ENCODE measurements around the gene CEP112.
"Not testable (repeated sequence)": the region's sequence is repeated elsewhere in the genome, so short reads cannot be mapped to it uniquely, and the experiment has no call there.

The CEP112 gene

DNA sequence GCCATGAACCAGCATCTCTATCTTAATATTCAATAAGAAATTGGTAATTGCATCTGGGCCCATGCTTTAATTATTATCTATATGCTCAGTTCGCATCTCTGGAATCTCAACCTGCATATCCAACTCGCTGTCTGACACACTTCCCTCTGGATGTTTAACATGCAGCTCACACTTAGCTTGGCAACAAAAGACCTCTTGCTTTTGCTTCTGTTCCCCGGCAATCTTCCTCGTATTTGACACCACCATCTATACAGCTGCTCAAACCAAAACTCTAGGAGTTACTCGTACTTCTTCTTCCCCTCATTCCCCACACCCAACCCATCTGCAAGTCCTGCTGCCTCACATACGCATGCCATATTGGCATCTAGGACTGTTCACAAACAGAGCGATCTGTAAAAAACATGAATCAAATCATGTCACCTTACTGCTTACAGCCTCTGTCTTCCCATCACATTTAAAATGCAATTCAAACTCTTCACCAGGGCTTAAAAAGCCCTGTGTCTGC is 300.6 kb downstream of the CEP112 start:
- DNase-seq (ENCODE audit: low read depth in 2 of 2) = no peak

DNA sequence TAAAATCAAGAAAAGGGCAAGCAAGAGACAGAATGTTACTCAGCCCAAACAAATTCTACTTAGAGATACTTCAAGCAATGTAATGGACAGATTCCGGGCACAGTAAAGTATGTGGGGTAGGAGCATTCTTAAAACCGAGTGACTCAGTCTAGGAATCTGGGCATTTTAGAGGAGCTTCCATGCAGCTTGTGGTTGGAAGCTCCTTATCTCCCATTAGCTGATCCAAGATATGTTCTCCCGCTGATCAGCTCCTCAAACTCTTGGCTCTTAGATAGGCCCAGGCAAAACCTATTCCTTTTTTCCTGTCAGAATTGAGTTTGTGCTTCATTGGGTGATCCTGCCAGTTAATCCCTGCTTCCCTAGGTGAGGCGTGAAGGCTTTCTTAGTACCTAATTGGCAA is 303.3 kb downstream of the CEP112 start:
- no peak for DNase-seq (ENCODE audit: low read depth in 2 of 2)

DNA sequence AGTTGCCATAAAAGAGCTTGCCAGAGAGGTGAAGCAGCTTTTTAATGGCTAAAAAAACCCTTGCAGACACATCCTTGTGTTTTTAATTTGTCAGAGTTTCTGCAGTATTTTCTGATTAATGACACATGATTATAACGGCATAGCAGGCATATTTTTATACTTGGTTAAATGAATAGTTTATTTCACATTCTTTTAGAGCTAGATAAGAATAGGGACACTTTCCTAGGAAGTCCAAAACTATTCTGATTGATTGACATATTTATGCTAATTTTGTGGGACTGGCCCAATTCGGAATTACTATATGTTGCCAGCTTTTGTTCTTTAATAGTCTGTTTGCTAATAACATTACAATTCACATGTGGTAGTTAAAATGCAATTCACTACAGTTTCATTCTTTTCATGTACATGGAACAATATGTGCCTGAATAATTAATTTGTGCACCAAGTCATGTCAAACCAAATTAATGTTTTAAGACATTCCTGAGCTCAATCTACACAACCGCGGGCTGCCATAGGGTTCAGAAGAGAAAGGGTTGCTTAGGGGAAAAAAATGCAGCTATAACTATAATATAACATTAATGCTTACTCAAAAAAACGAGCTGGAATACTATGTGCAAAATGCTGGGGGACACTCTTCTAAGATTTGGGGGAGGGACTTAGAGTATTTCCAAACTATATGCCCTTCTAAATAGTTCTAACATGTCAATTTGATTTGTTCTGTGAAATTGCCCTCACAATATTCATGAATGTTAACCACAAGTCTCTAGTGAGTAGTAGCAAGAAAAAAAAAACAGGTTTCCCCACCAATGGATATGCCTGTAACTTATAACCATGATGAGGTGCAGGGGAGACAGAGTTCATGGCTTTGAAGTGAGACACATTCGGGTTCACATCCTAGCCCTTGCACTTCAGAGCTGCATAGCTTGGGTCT is 305.4 kb downstream of the CEP112 start:
- DNase-seq (ENCODE audit: low read depth in 2 of 2) = no peak

DNA sequence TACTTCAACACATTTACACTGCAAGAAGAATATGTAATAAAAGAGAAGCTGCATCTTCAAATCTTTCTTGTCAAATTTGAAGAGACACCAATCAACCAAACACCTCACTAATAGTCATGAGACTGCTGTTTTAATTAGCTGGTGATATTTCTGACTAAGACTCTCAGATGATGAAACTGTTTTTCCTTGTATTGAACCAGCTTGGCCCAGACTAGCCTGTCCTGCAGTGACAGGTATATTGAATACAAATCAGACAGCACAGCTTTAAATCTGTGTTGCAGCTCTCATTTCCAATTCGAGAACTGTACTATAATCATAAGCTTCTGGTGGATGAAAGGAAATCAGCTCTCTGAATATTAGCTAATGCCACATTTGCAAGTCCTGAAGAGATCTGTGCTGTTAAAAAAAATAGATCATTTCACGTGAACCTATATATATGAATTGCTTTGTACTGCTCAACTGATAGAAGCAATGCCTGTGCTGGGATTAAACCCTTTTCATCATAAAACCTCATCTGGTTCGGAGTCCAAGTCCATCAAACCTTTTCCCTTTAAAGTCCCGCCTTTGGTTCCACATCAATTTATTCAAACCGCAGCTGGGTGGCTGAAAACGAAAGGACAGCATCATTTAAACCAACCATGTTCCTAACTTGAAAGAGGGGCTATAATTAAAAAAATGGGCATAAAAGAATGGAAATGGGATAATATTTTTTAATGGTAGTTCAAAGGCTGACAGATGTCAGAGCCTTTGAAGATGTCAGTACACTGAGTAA is 306.2 kb downstream of the CEP112 start:
- no peak for DNase-seq (ENCODE audit: low read depth in 2 of 2)

DNA sequence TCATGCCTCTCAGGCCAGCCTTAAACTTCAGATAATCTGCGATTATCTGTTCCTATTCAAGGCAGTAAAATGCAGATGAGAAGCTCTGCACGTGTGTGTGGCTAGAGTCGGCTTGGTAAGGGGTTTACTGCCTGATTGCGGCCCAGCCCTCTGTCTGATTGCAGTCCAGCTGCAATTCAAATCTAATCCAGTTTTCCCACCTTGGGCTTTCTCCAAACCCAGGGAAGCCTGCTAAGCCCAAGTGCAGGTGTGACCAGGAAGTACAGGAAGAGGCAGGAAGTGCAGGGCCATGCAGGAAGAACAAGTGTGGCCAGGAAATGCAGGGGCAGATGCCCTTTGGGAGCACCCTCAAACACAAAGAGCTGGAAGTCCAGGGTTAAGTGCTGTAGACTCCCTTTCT is 314.9 kb downstream of the CEP112 start:
- no peak for DNase-seq (ENCODE audit: low read depth in 2 of 2)

DNA sequence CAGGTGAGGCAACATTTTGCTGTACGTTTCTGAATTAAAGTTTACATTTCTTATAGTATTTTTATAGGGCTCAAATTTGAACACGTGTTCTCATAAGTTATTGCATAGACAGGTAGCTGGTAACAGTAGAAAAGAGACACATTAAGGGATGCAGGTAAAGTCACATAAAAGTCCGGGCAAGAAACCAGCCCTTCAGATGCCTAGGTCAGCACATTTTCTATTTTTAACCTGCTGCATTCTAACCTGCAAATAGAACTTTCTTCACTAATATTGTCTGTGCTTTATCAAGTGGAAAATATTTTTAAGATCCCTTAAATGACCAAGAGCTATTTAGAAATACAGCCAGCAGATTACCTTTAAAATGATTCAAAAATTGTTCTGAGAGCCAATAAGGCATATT is 323.1 kb downstream of the CEP112 start:
- no peak for DNase-seq (ENCODE audit: low read depth in 2 of 2)

DNA sequence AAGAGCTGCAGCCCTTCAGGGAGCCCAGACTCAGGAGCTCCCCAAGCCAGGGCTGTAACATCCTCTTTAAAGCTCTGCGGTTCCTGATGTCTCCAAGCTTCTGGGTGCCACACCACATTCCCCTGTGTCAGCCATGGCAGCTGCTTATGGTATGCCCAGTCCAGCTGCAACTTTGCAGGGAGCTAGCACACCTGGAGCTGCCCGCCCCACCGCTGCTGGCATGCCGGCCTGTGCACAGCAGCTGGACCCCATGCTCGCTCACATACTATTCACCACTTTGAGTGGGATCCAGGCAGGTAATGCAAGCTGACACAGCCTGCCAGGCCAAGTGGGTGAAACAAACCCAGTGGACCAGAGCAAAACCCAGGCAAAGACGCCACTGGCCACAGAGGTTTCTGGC is 324.9 kb downstream of the CEP112 start:
- DNase-seq (ENCODE audit: low read depth in 2 of 2) = no peak

DNA sequence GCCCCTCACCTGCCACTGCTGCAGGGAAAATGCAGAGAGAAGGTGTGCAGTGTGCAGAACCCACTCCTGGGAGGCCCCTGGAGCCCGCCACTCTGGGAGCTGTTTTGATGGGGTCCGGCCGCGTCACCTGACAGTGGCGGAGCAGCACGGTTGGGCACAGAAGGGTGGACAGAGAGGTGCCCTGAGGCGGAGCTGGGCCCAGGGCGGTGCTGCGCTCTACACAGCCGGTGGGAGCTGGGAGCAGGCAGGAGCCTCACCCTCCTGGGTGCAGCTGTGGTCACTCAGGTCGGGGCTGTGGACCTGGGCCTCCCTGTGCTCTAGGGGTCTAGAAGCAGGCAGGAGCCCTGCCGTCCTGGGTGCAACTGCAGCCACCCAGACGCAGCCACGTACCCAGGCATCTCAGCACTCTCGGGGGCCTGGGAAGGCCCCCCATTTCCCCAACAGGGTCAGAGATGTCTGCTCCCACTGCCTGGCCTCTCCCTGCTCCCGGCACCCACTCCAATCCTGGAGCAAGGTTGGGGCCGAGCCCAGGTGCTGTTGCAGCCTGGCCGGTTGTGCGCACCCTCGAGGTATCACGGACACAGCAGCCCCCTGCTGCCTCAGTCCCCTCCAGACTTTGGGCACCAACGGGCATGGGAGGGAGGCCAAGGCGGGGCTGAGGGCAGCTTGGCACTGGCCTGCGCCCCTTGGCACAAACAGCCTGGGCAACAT is 326.1 kb downstream of the CEP112 start:
- no peak for DNase-seq (ENCODE audit: low read depth in 2 of 2)

DNA sequence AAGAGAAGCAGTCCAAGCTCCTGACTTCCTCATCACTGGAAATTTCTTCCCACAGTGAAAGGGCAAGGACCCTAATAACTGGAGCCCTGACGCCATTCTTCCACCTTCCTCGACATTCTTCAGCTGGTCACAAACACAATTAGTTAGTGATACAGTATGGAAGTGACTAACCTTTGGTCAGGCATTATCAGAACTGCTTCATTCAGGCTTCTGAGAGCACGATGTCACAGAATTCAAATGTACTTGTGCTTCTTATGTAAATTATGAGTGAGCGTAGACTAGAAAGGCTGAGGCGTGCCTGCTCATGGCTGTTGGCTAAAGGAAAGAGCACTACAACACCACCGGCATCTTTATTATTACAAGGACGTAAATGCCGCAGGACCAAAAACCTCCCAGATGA is 327.5 kb downstream of the CEP112 start:
- DNase-seq (ENCODE audit: low read depth in 2 of 2) = no peak

DNA sequence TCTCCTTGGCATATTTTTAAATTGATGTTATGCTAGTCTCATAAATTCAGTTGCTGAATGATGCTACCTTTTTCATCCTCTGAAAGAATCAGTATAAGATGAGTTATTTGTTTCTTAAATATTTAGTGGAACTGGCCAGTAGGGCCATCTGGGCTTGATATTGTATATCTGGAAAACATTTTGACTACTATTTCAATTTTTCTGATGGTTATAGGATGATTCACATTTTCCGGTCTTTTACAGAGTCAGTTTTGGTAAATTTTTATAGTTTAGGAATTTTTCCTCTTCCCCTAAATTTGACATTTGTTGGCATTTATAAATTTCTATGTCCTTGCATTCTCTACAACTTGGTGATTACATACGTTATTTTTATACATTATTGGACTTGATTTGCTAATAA is 334.2 kb downstream of the CEP112 start:
- DNase-seq (ENCODE audit: low read depth in 2 of 2) = no peak

DNA sequence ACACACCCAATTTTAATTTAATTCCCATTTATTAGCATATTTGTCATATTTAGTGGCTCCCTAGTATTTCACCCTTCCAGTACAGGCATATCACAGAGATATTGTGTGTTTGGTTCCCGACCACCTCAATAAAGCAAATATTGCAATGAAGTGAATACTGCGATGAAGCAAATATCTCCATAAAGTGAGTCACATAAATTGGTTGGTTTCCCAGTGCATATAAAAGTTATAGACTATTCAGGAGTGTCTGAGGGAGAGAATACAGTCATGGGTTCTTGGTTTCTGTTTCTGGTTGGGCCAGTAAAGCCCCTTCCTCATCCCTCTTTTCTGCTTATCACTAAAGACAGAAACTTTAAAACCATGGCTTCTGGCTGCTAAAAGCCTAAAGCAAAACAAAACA is 335.1 kb downstream of the CEP112 start:
- no peak for DNase-seq (ENCODE audit: low read depth in 2 of 2)

DNA sequence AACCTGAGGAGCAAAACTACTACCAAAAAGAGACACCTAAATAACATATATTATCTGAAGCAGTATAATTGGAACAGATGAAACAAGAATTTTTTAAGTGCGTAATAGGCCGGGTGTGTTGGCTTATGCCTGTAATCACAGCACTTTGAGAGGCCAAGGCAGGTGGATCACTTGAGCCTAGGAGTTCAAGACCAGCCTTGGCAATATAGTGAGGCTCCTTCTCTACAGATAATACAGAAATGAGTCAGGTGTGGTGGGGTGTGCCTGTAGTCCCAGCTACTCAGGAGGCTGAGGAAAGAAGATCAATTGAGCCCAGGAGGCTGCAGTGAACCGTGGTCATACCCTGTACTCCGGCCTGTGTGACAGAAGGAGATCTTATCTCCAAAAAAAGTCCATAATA is 336.3 kb downstream of the CEP112 start:
- no peak for DNase-seq (ENCODE audit: low read depth in 2 of 2)

DNA sequence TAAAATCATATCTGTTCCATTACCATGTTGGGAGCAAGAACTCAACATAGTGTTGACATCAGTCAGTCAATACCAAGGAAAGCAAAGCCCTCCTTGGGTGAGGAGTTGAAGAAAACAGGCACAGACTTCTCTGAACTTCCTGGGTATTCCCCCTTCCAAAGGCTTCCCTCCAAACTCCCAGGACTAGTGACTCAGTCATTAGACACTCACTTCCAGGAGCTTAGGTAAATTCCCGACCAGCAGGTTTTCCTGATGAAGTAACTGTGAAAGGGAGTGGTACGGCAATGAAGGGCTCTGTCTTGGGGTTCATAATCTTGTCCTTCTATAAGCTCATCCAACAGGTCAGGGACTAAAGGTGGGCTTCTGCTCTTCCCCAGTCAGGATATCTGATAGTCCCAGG is 336.7 kb downstream of the CEP112 start:
- no peak for DNase-seq (ENCODE audit: low read depth in 2 of 2)

DNA sequence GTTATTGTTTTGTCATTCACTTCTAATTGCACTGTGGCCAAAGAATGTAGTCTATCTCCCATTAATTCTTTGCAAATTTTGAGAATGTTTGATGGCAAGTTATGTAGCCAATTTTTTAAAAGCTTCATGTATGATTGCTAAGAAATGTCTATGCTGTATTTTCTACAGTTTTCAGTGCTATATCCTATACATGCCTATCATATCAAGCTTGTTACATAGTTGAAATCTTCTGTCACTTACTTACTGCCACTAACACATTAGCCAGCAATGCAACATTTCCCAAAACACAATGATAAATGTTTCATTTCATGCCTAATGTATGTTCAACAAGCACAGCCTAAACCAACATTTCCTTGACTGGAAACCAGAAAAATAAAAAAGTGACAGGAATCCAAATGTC is 338.1 kb downstream of the CEP112 start:
- no peak for DNase-seq (ENCODE audit: low read depth in 2 of 2)

DNA sequence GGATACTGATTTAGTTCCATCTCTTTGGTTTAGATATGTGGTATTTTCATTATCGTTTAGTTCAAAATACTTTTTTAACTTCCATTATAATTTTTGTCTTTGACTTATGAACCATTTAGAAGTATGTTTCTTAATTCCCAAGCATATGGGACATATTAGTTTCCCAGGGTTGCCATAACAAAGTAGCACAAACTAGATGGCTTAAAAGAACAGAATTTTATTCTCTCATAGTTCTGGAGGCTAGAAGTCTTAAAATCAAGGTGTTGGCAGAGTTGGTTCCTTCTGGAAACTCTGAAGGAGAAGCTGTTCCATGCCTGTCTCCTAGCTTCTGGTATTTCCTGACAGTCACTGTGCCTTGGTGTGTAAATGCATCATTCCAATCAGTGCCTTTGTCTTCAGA is 339.0 kb downstream of the CEP112 start:
- no peak for DNase-seq (ENCODE audit: low read depth in 2 of 2)

DNA sequence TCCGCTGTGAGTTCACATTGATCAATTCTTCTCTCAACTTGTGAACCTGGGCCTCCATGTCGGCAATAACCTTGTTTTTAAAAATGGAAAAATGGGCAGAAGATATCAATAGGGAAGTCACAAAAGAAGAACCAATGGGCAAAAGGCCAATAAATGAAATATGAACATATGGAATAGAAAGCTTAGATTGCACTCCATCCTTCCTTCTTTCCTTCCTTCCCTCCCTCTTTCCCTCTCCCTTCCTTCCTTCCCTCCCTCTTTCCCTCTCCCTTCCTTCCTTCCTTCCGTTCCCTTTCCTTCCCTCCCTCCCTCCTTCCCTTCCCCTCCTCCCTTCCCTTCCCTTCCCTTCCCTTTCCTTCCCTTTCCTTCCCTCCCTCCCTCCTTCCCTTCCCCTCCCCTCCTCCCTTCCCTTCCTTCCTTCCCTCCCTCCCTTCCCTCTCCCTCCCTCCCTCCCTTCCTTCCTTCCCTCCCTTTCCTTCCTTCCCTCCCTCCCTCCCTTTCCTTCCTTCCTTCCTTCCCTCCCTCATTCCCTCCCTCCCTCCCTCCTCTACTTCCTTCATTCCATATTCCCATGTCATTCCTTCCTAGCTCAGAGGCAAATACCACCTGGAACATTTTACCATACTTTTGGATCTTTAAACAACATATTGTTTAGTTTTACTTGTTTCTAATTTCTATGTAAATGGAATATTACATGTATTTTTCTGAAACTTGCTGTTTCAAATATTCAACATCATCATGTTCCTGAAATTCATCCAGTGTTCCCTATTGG is 339.8 kb downstream of the CEP112 start:
- no peak for DNase-seq (ENCODE audit: low read depth in 2 of 2)

DNA sequence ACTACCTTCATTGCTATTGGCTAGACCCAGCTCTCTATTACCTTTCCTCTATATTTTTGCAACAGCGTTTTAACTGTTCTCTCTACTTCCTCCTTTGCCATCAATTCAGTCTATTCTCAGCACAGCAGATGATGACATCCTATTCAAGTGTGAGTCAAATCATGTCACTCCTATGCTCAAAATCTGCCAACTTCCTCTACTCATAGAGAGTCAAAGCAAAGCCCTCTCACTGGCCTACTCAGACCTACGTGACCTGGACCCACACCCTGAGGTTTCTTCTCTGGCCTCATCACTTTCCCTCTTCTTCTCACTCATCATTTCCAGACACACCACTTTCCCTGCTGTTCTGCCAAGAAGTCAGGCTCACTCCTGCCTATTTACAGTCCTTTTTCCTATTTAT is 341.4 kb downstream of the CEP112 start:
- DNase-seq (ENCODE audit: low read depth in 2 of 2) = no peak

DNA sequence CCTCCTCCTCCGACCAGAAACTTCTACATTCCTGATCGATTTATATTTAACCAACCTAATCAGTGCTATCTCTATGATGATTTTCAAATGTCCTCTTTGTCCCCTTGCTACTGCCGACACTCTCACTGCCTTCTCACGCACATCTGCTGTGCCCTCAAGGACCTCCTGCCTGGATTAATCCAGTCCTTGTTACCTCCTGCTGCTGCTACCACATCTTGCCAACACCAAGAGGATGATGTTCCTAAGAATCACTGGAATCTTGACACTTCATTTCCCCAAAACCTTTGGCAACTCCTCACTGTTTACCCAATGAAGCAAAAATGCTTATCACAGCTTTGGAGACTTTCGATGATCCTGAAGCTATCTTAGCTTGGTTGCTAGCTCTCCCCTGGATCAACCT is 343.2 kb downstream of the CEP112 start:
- DNase-seq (ENCODE audit: low read depth in 2 of 2) = no peak

DNA sequence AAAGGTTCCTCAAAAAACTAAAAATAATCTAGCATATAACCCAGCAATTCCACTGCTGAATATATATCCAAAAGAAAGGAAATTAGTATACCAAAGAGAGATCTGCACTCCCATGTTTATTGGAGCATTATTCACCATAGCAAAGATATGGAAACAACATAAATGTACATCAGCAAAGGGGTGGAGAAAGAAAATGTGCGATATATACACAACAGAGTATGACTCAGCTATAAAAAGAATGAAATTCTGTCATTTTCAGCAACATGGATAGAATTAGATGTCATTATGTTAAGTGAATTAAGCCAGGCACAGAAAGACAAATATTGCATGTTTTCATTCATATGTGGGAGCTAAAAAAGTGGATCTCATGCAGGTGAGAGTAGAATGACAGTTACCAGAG is 350.8 kb downstream of the CEP112 start:
- DNase-seq (ENCODE audit: low read depth in 2 of 2) = no peak

DNA sequence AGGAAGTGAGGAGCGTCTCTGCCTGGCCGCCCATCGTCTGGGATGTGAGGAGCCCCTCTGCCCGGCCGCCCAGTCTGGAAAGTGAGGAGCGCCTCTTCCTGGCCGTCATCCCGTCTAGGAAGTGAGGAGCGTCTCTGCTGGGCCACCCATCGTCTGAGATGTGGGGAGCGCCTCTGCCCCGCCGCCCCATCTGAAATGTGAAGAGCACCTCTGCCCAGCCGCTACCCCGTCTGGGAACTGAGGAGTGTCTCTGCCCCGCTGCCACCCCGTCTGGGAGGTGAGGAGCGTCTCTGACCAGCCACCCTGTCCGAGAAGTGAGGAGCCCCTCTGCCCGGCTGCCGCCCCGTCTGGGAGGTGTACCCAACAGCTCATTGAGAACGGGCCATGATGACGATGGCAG is 354.7 kb downstream of the CEP112 start:
- DNase-seq (ENCODE audit: low read depth in 2 of 2) = not testable (repeated sequence)

DNA sequence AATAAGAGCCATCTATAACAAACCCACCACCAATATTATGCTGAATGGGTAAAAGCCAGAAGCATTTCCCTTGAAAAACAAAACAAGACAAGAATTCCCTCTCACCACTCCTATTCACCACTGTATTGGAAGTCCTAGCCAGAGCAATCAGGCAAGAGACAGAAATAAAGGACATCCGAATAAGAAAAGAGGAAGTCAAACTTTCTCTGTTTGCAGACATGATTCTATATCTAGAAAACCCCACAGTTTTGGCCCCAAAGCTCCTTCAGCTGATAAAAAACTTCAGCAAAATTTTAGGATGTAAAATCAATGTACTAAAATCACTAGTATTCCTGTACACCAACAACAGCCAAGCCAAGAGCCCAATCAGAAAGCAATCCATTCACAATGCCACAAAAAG is 358.7 kb downstream of the CEP112 start:
- DNase-seq (ENCODE audit: low read depth in 2 of 2) = no peak

DNA sequence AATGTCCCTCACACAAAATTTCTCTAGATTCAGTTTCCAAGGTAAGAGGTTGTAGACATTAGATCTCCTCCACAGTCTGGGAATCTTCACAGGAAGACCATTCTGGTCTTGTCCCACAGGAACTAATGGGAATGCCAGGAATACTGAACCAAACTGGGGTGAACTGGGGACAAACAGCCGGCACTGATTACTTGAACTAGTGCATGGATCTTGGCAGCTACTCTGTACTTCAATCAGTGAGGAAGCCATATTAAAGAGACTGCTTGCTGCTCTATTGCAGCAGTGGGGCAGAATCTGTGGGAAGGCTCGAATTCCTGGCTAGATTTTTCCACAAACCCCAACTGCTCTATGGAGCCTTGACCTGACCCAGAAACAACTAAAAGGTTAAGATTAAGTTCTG is 361.6 kb downstream of the CEP112 start:
- no peak for DNase-seq (ENCODE audit: low read depth in 2 of 2)

Measured in stimulated activated CD4-positive, alpha-beta T cell treated with anti-CD3 and anti-CD28 coated beads, Interleukin-12 subunit alpha, Interleukin-12 subunit beta, amount 100 ng/mL, for 24 hours (primary cell).